Lung microvascular endothelial cell (primary cell): ENCODE results near the gene ADORA1. TPM values are rescaled to one million over a fixed set of nuclear protein-coding genes. Genes with fewer than 3 reads are reported as not detected.

ENCODE experiments used
- DNase-seq, 2 donors: peaks; one replicate each; pipeline versions ENCODE4 v3.0.0 to v3.0.0-alpha.2; 2010; ENCODE audit warnings: low read depth in 2 of 2
- total RNA-seq: library from RNA; depleted of rRNA; stranded (reverse); fragments of >200 nt; gene quantifications from 2 replicates; pipeline ENCODE4 v1.2.1, GENCODE V29; 2014

Gene ADORA1
- total RNA-seq, 1 donor from 2014 or later, result not detected

DNA sequence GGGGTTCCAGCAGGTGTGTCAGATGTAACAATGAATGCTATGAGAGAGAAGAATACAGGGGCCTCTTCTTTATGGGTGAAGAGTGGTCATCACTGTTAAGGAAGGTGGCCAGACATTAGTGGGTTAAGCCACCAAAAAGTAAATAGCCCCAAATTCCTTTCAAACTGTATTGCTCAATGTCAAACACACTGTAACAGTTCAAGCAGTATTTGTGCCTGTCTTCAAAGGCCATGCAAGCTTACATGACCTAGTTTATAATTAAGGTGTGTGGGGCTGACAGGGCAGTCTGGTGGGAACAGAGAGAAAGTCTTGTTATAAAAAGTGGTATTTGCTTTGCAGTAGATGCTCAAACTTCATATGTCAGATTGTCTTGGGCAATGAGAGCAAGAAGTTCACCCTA, 83.5 kb downstream of the ADORA1 start:
- no peak for DNase-seq

DNA sequence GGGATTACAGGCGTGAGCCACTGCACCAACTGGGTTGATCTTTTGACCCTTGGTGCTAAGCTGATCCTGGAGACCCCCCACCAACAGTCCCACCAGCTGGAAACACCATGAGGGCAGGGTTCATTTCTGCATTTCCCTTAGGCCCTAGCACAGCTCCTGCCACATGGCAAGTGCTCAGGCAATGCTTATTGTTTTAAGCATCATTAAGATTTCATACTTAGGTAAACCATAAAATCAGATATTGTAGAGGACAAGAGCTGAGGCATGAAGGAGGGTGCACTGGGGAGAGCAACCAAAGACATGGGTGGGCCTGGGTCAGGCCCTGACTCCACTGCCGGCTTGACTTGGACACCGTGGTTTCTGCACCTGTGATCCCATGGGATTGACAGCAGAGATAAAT, 84.3 kb downstream of the ADORA1 start:
- DNase-seq, result no peak

DNA sequence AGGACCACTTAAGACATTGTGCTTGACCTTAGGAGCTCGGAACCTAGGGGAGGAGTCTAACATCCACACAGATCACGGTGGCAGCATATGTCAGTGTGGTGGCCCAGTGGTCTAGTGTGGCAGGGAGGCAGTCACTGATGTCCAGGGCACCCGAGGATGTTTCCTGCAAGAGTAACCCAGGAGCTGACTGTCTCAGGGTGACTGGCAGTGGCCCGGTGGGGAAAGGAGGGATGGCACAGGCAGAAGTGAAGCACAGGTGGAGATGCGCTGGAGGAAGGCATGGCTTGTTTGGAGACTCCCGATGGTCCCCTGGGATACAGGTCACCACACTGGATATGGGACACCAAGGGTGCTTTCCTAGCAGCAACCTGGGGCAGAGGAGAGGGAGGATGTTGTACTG, 85.6 kb downstream of the ADORA1 start:
- no peak for DNase-seq

DNA sequence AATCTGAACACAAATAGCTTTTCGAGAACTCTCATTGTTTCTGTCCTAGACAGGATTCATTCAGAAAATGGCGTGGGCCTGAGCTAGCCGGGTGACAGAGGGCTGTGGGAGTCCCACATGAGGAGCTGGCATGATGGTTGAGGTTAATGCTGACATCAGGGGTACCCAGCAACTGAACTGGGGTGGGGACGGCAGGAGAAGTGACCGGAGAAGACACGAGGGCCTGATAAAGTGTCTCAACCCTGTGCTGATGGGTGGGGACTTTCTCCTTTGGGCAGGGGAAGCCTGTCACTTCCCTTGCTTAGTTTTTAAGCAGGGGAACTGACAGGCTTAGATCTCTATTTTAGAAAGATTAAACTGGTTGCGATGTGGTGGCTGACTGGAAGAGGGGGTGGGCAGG, 87.3 kb downstream of the ADORA1 start:
- DNase-seq, result no peak

DNA sequence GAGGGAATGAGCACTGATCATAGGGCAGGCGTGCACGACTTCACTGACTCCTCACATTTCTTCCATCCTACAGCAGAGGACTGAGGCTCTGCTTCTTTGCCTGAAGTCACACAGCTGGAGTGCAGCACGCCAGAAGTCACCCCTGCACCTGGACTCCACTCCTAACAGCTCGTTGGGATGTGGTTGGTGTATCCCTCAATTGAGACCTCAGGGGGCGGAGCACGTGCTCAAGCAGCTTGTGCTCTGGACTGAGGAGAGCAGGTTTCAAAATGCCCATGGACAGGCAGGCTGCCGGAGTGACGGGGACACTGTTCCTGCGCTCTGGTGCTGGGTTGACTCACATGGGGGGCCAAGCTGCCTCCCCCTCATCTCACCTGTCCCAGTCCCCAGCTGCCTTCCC, 88.0 kb downstream of the ADORA1 start:
- DNase-seq, result no peak

DNA sequence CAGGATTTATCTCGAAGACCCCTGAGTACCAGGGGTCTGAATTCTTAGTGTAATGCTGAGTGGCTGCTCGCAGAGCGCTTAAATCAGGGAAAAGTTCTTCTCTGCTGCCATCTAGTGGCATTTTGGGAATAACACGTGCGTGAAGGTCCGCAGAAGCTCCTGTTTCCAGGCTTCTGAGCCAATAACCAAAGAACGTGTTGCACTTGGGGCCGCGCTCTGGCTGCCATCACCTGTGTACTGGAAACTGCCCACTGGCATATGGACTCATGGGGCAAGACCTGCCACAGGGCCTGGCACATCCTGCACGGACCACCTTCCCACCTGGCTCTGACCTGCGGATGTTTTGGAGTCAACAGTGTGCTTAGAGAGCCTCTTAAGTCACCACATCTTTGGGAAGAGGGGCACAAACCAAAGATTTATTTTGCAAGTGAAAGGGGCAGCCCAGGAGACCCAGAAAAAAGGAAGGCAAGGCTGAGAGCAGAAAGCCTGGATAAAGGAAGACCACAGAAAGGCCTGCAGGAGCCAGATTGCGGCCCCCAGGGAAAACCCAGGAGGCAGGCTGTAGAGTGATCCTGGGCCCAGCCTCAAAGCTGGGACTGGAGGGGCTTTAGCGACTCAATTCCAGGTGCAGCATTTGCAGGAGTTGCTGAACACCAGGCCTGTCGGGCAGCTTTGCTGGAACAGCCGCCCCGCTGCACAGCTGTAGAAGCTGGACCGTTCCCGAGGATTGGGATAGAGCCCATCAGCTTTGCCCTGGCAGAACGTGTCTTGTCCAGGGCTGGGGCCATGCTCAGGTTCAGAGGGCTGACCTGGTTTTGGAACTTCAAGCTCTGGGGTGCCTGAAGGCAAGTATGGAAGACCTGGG, 89.0 kb downstream of the ADORA1 start:
- peak; percentile 75 to 82 for DNase-seq

Other genes starting within 250 kb of the ADORA1 start
- 9.4 and 14.3 TPM in 2 replicates for gene RABIF, start 238.6 kb upstream of the ADORA1 start, total RNA-seq
- gene KLHL12, start 200.5 kb upstream of the ADORA1 start, total RNA-seq, result 18.1 and 22.0 TPM in 2 replicates
- 62.1 and 141 TPM in 2 replicates for gene ADIPOR1, start 169.4 kb upstream of the ADORA1 start, total RNA-seq
- 24.8 and 55.2 TPM in 2 replicates for gene CYB5R1, start 160.5 kb upstream of the ADORA1 start, total RNA-seq
- 62.3 and 70.0 TPM in 2 replicates for gene TMEM183A, start 120.4 kb upstream of the ADORA1 start, total RNA-seq
- under 0.01 TPM in 2 replicates for gene PPFIA4, start 101.2 kb upstream of the ADORA1 start, total RNA-seq
- not detected in 2 replicates for gene MYOG, start 41.7 kb upstream of the ADORA1 start, total RNA-seq
- gene MYBPH, start 48.1 kb downstream of the ADORA1 start, total RNA-seq, result not detected in 2 replicates
- gene CHI3L1, start 59.0 kb downstream of the ADORA1 start, total RNA-seq, result not detected in 2 replicates
- not detected in 2 replicates for gene CHIT1, start 101.9 kb downstream of the ADORA1 start, total RNA-seq
- 22.4 TPM in 2 replicates for gene BTG2, start 177.8 kb downstream of the ADORA1 start, total RNA-seq
- gene FMOD, start 223.4 kb downstream of the ADORA1 start, total RNA-seq, result 3.7 and 14.3 TPM in 2 replicates